GM12878 (cell line): Measurements from ENCODE around the gene CCDC197. TPM values are rescaled to one million over a fixed set of nuclear protein-coding genes. Genes with fewer than 3 reads are reported as not detected.

ENCODE experiments used
- ATAC-seq: fragments of 200-7000 bp; cut with Tn5 transposase; 3 replicates; pipeline ENCODE4 v1.9.1; 2020; ENCODE audit warnings: mild to moderate bottlenecking, moderate library complexity
- BruUV-seq: library from RNA; stranded (reverse); fragments of 400-500 nt; replicated peaks from 2 replicates; lab custom pipeline; 2021; lab: Mats Ljungman, UMichigan
- CTCF ChIA-PET: fragments of 300-600 bp; sonication (Branson Sonifier 250); formaldehyde crosslinking; extraction: SDS; loops from one replicate; lab custom pipeline; 2021; ENCODE audit warnings: inconsistent platforms; lab: Yijun Ruan, JAX
- POLR2A ChIA-PET: fragments of 350-600 bp; formaldehyde crosslinking; extraction: SDS; loops from one replicate; lab custom pipeline; 2021; ENCODE audit warnings: inconsistent platforms; lab: Charles Lee
- RAD21 ChIA-PET: fragments of 300-600 bp; sonication (Branson Sonifier 250); formaldehyde crosslinking; loops from one replicate; lab custom pipeline; 2023; ENCODE audit warnings: antibody characterized with exemption; ENCODE audit not compliant: unreplicated experiment; lab: Charles Lee
- SMC1A ChIA-PET: fragments of 300-600 bp; sonication (Branson Sonifier 250); formaldehyde crosslinking; loops from one replicate; lab custom pipeline; 2023; ENCODE audit not compliant: unreplicated experiment, uncharacterized antibody; lab: Charles Lee
- DNase-seq: peaks from one replicate; pipeline ENCODE4 v3.0.0-alpha.2; 2011; ENCODE audit warnings: low read depth, low spot score
- FAIRE-seq: peaks from 3 replicates; lab custom pipeline; 2011; peaks lifted over from hg19 to GRCh38; lab: Jason Lieb, UNC
- H2AFZ ChIP-seq: 2 replicates; pipeline ENCODE4 v1.6.0; 2011; ENCODE audit warnings: low read depth, low read length, control low read depth; ENCODE audit not compliant: control insufficient read depth
- H3K27ac ChIP-seq: 2 replicates; pipeline ENCODE4 v1.5.1; 2011; ENCODE audit warnings: control low read depth; ENCODE audit not compliant: control insufficient read depth, insufficient read depth
- H3K27me3 ChIP-seq, 2 experiments: replicated peaks in 1 of 2; 2 replicates each; pipeline versions ENCODE4 v1.6.0 to v1.6.1; 2011; ENCODE audit warnings: low read length in 1 of 2; ENCODE audit not compliant: control insufficient read depth in 2 of 2, insufficient read depth in 2 of 2
- H3K36me3 ChIP-seq, 2 experiments: 2 replicates each; pipeline ENCODE4 v1.5.1; 2011; ENCODE audit warnings: low read length in 1 of 2; ENCODE audit not compliant: control insufficient read depth in 2 of 2, insufficient read depth in 2 of 2
- H3K4me1 ChIP-seq: 2 replicates; pipeline ENCODE4 v1.6.1; 2011; ENCODE audit warnings: mild to moderate bottlenecking, low read length, moderate library complexity, mixed read lengths; ENCODE audit not compliant: control insufficient read depth, insufficient read depth
- H3K4me2 ChIP-seq: 2 replicates; pipeline ENCODE4 v1.6.0; 2011; ENCODE audit warnings: control low read depth; ENCODE audit not compliant: control insufficient read depth, insufficient read depth
- H3K4me3 ChIP-seq: fragments of 200-600 bp; sonication (generic); 2 replicates; pipeline ENCODE4 v1.5.1; 2016
- H3K79me2 ChIP-seq: 2 replicates; pipeline ENCODE4 v1.6.0; 2011; ENCODE audit warnings: low read length; ENCODE audit not compliant: control insufficient read depth, insufficient read depth
- H3K9ac ChIP-seq: 2 replicates; pipeline ENCODE4 v1.8.0; 2011; ENCODE audit warnings: low read length, control low read depth, mixed read lengths; ENCODE audit not compliant: control insufficient read depth, insufficient read depth
- H3K9me3 ChIP-seq: replicated peaks from 3 replicates; pipeline ENCODE4 v1.5.1; 2011; ENCODE audit warnings: mild to moderate bottlenecking, low read length; ENCODE audit not compliant: control insufficient read depth, insufficient read depth
- H4K20me1 ChIP-seq: 2 replicates; pipeline ENCODE4 v1.6.0; 2011; ENCODE audit not compliant: control insufficient read depth, insufficient read depth
- CBX5 ChIP-seq: sonication (generic); IDR thresholded peaks from 2 replicates; pipeline ENCODE4 v1.6.1; 2016; ENCODE audit warnings: low read depth, moderate library complexity, mild to moderate bottlenecking, inconsistent platforms
- CHD4 ChIP-seq: fragments of 200-600 bp; sonication (generic); IDR thresholded peaks from 2 replicates; pipeline ENCODE4 v1.6.1; 2016; ENCODE audit warnings: mild to moderate bottlenecking
- CTCF ChIP-seq, 3 experiments: IDR thresholded peaks in 2 of 3; conservative IDR thresholded peaks in 1 of 3; 2 replicates each; pipeline ENCODE4 v1.5.1; 2011; ENCODE audit warnings: low read depth in 3 of 3, low read length in 3 of 3, mild to moderate bottlenecking in 3 of 3, control low read depth in 2 of 3, moderate library complexity in 2 of 3, inconsistent platforms in 1 of 3, mixed read lengths in 1 of 3; ENCODE audit not compliant: control insufficient read depth in 2 of 3, insufficient read depth in 1 of 3; ENCODE audit errors: extremely low read depth in 1 of 3
- HDGF ChIP-seq: fragments of 450-650 bp; IDR thresholded peaks from 2 replicates; pipeline ENCODE4 v1.6.1; 2016; ENCODE audit warnings: antibody characterized with exemption
- JUND ChIP-seq: IDR thresholded peaks from 2 replicates; pipeline ENCODE4 v1.6.1; 2012; ENCODE audit warnings: low read depth, mild to moderate bottlenecking, low read length, improper control_type of control experiment, moderate library complexity
- RAD21 ChIP-seq: IDR thresholded peaks from 2 replicates; pipeline ENCODE4 v1.6.1; 2011; ENCODE audit warnings: mild to moderate bottlenecking, low read depth, low read length, moderate library complexity; ENCODE audit not compliant: insufficient read depth
- RUNX3 ChIP-seq: IDR thresholded peaks from 2 replicates; pipeline ENCODE4 v1.6.1; 2012; ENCODE audit warnings: low read length, inconsistent platforms
- ZNF384 ChIP-seq: IDR thresholded peaks from 2 replicates; pipeline ENCODE4 v1.6.1; 2012; ENCODE audit warnings: low read depth, mild to moderate bottlenecking, low read length, improper control_type of control experiment, borderline replicate concordance
- WGBS: methylation state at CpG from one replicate; pipeline ENCODE4 v1.1.6; 2016; ENCODE audit warnings: low lambda C conversion rate; ENCODE audit not compliant: insufficient replicate concordance, insufficient coverage; ENCODE audit errors: missing lambda C conversion rate; 5-methylcytosine and 5-hydroxymethylcytosine counted together
- in situ Hi-C: fragments of 300-500 bp; cut with MboI; formaldehyde crosslinking; loops from 9 replicates; pipeline ENCODE4 v1.14.3; 2018; ENCODE audit warnings: mixed read lengths
- intact Hi-C: fragments of 100-400 bp; cut with micrococcal nuclease; formaldehyde crosslinking; loops from one replicate; pipeline ENCODE4 v1.14.2; 2022; ENCODE audit not compliant: unreplicated experiment
- polyA plus RNA-seq, 11 experiments: library from polyadenylated mRNA; depleted of rRNA in 4 of 11; unstranded in 6 of 11; stranded (reverse) in 5 of 11; fragments of >200 nt; fragmentation: Nextera tagmentation in 4 of 11; fragmentation: Illumina TruSeq in 1 of 11; extraction: Ambion mirVana in 4 of 11; extraction: Trizol in 1 of 11; gene quantifications; 1 replicate in 1 of 11; 2 replicates in 10 of 11; pipeline versions ENCODE4 v1.2.1 to v1.2.3, GENCODE V29; 2011 to 2016; ENCODE audit warnings: inconsistent platforms in 2 of 11, missing spikeins in 2 of 11, low read depth in 1 of 11
- total RNA-seq, 4 experiments: library from RNA; depleted of rRNA in 3 of 4; stranded (reverse); fragments of >200 nt in 3 of 4; fragmentation: Illumina TruSeq in 1 of 4; extraction: Trizol in 1 of 4; gene quantifications; 2 replicates each; pipeline versions ENCODE4 v1.2.1 to v1.2.3, GENCODE V29; 2013 to 2021
- TF ChIP-seq, protein P1 (sequence below): fragments of 450-650 bp; IDR thresholded peaks from 2 replicates; pipeline ENCODE4 v1.6.1; 2017; ENCODE audit warnings: mild to moderate bottlenecking, moderate library complexity

CCDC197 gene
- total and polyA plus RNA-seq, 10 of the 15 experiments (the other 5 are each of a cell fraction or from before 2014, with no cell fraction given) = 0.12 TPM; not detected in 9

- intact Hi-C loops (no loop called here), in situ Hi-C loops (no loop called here)
- Histone ChIP-seq H4K20me1 (no peaks in the 10 kb centered on the region), H3K36me3 (no peaks in the 10 kb centered on the region; a peak in 1 of 4 replicates), H3K4me1 (peaks cover 16% of the 10 kb centered on the region), H3K4me3 (no peak overlapping the region), H3K27me3 (no peaks in the 10 kb centered on the region), H3K9me3 (no peaks in the 10 kb centered on the region), H3K79me2 (no peaks in the 10 kb centered on the region), H3K4me2 (no peak overlapping the region), H3K27ac (no peak overlapping the region), H2AFZ (no peak overlapping the region), H3K9ac (no peak overlapping the region)
- BruUV-seq = no TSS peak
- RAD21 ChIA-PET = interaction anchor here (1.1 to 3.7 kb wide), 3 partner anchors 14 to 44 kb away, joined by 3 to 28 read pairs (median 4); partner anchors contain the start of gene CCDC197
- no peak for ATAC-seq
- SMC1A ChIA-PET = interaction anchor here (0.9 to 20.2 kb wide), 9 partner anchors 9 to 47 kb away, joined by 3 to 409 read pairs (median 5); partner anchors contain the start of gene CCDC197
- WGBS = 90% methylated on average over 3 of the region's 3 CpGs
- CTCF ChIA-PET = interaction anchor here (0.9 to 20.8 kb wide), 6 partner anchors 13 to 52 kb away, joined by 3 to 399 read pairs (median 5); partner anchors contain the start of gene CCDC197
- FAIRE-seq = no peak
- POLR2A ChIA-PET = interaction anchor here (1.0 to 2.7 kb wide), 3 partner anchors 8 to 16 kb away, joined by 3 to 10 read pairs (median 7); partner anchors contain the start of gene ASB2
- no peak for DNase-seq
- TF ChIP-seq JUND = no peak
- no peak for TF ChIP-seq ZNF384
Measured at GRCh38 chr14:93984070-93984469, 13.0 kb upstream of the CCDC197 start.

GRCh38 chr14:93984987-93985410 is 12.1 kb upstream of the CCDC197 start:
- Histone ChIP-seq H3K9me3 (no peaks in the 10 kb centered on the region), H3K36me3 (no peaks in the 10 kb centered on the region; a peak in 1 of 4 replicates), H3K9ac (no peak overlapping the region), H3K27me3 (no peaks in the 10 kb centered on the region), H3K4me3 (no peak overlapping the region), H3K4me2 (no peak overlapping the region), H3K4me1 (peaks cover 18% of the 10 kb centered on the region), H3K27ac (no peak overlapping the region), H4K20me1 (no peaks in the 10 kb centered on the region), H2AFZ (no peak overlapping the region), H3K79me2 (no peaks in the 10 kb centered on the region)
- RAD21 ChIA-PET = interaction anchor here (0.8 to 2.3 kb wide), 3 partner anchors 15 to 45 kb away, joined by 3 to 8 read pairs (median 4); no protein-coding TSS in a partner anchor
- ATAC-seq = peak; percentile 51
- SMC1A ChIA-PET = interaction anchor here (0.9 to 20.2 kb wide), 7 partner anchors 11 to 48 kb away, joined by 3 to 409 read pairs (median 11); partner anchors contain the start of gene CCDC197
- TF ChIP-seq CTCF (IDR thresholded peaks at IDR 0.05 in 2 of 3, conservative IDR thresholded peaks at IDR 0.05 in 1 of 3; ENCODE audit: control insufficient read depth in 2 of 3, extremely low read depth in 1 of 3, insufficient read depth in 1 of 3, low read depth in 3 of 3, low read length in 3 of 3) (peak; percentile 19 to 40 (median 33); a peak in 5 of 6 replicates), HDGF (peak; percentile 20; the same call in 1 of the 2 replicates), RAD21 (peak; percentile 41), RUNX3 (peak; percentile 84), CHD4 (no peak), CBX5 (no peak)
- TF ChIP-seq, protein P1, sequence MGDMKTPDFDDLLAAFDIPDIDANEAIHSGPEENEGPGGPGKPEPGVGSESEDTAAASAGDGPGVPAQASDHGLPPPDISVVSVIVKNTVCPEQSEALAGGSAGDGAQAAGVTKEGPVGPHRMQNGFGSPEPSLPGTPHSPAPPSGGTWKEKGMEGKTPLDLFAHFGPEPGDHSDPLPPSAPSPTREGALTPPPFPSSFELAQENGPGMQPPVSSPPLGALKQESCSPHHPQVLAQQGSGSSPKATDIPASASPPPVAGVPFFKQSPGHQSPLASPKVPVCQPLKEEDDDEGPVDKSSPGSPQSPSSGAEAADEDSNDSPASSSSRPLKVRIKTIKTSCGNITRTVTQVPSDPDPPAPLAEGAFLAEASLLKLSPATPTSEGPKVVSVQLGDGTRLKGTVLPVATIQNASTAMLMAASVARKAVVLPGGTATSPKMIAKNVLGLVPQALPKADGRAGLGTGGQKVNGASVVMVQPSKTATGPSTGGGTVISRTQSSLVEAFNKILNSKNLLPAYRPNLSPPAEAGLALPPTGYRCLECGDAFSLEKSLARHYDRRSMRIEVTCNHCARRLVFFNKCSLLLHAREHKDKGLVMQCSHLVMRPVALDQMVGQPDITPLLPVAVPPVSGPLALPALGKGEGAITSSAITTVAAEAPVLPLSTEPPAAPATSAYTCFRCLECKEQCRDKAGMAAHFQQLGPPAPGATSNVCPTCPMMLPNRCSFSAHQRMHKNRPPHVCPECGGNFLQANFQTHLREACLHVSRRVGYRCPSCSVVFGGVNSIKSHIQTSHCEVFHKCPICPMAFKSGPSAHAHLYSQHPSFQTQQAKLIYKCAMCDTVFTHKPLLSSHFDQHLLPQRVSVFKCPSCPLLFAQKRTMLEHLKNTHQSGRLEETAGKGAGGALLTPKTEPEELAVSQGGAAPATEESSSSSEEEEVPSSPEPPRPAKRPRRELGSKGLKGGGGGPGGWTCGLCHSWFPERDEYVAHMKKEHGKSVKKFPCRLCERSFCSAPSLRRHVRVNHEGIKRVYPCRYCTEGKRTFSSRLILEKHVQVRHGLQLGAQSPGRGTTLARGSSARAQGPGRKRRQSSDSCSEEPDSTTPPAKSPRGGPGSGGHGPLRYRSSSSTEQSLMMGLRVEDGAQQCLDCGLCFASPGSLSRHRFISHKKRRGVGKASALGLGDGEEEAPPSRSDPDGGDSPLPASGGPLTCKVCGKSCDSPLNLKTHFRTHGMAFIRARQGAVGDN = peak; percentile 55; the same call in 1 of the 2 replicates
- in situ Hi-C loops = no loop called here
- no TSS peak for BruUV-seq
- CTCF ChIA-PET = interaction anchor here (0.7 to 20.8 kb wide), 6 partner anchors 14 to 51 kb away, joined by 3 to 399 read pairs (median 3); partner anchors contain the start of gene CCDC197
- intact Hi-C loops = no loop called here
- WGBS = 22% methylated on average over 7 of the region's 7 CpGs
- no peak for DNase-seq
- POLR2A ChIA-PET = interaction anchor here (1.0 to 1.6 kb wide), 2 partner anchors 9 to 12 kb away, joined by 3 to 7 read pairs; partner anchors contain the start of gene ASB2
- FAIRE-seq = no peak
